Breast epithelium (tissue), 4 donors: ENCODE data around the gene IGSF22. TPM values are rescaled to one million over a fixed set of nuclear protein-coding genes. Genes with fewer than 3 reads are reported as not detected.

ENCODE experiments used
- DNase-seq, 2 donors: peaks; one replicate each; pipeline ENCODE4 v3.0.0-alpha.2; 2019; ENCODE audit warnings: low spot score in 2 of 2
- H3K27ac ChIP-seq, 2 donors: fragments of 200-600 bp; sonication (generic) in 1 of 2; one replicate each; pipeline ENCODE4 v1.5.1; 2016 to 2019; ENCODE audit warnings: mild to moderate bottlenecking in 1 of 2
- H3K27me3 ChIP-seq, 2 donors: fragments of 200-600 bp; sonication (generic) in 1 of 2; one replicate each; pipeline versions ENCODE4 v1.5.1 to v1.6.0; 2017 to 2019; ENCODE audit warnings: control low read depth in 1 of 2, mild to moderate bottlenecking in 1 of 2
- H3K36me3 ChIP-seq: fragments of 200-600 bp; one replicate; pipeline ENCODE4 v1.5.1; 2019
- H3K4me1 ChIP-seq, 2 donors: fragments of 200-600 bp; sonication (generic); one replicate each; pipeline ENCODE4 v1.5.1; 2016 to 2019; ENCODE audit warnings: control low read depth in 1 of 2
- H3K4me3 ChIP-seq, 3 donors: fragments of 200-600 bp; sonication (generic); 1 replicate in 2 of 3; 2 replicates in 1 of 3; pipeline ENCODE4 v1.5.1; 2016 to 2019; ENCODE audit warnings: mild to moderate bottlenecking in 3 of 3, moderate library complexity in 2 of 3
- H3K9me3 ChIP-seq, 2 donors: fragments of 200-600 bp; sonication (generic) in 1 of 2; one replicate each; pipeline ENCODE4 v1.5.1; 2016 to 2019; ENCODE audit warnings: control low read depth in 1 of 2
- POLR2A ChIP-seq: fragments of 450-650 bp; IDR thresholded peaks from one replicate; pipeline ENCODE4 v1.6.1; 2016; ENCODE audit warnings: antibody characterized with exemption, mild to moderate bottlenecking, moderate library complexity
- POLR2AphosphoS5 ChIP-seq, 3 donors: sonication (generic); formaldehyde crosslinking; IDR thresholded peaks; one replicate each; pipeline ENCODE4 v1.6.1; 2017; ENCODE audit warnings: antibody characterized with exemption in 3 of 3
- intact Hi-C: fragments of 100-400 bp; cut with DNase I; formaldehyde crosslinking; loops from one replicate; pipeline ENCODE4 v1.15.1; 2023; ENCODE audit warnings: low total_unique reads
- total RNA-seq, 3 donors: library from RNA; depleted of rRNA; stranded (reverse); fragments of >200 nt; gene quantifications; one replicate each; pipeline ENCODE4 v1.1.0, GENCODE V29; 2016
- TF ChIP-seq, protein P1 (sequence below), 3 donors: fragments of 450-650 bp; IDR thresholded peaks; one replicate each; pipeline ENCODE4 v1.5.1; 2016 to 2017; ENCODE audit warnings: antibody characterized with exemption in 3 of 3, mild to moderate bottlenecking in 3 of 3, moderate library complexity in 3 of 3

IGSF22 gene
- total RNA-seq, 3 donors from 2014 or later = 0.44 to 0.66 TPM; not detected in 1

DNA sequence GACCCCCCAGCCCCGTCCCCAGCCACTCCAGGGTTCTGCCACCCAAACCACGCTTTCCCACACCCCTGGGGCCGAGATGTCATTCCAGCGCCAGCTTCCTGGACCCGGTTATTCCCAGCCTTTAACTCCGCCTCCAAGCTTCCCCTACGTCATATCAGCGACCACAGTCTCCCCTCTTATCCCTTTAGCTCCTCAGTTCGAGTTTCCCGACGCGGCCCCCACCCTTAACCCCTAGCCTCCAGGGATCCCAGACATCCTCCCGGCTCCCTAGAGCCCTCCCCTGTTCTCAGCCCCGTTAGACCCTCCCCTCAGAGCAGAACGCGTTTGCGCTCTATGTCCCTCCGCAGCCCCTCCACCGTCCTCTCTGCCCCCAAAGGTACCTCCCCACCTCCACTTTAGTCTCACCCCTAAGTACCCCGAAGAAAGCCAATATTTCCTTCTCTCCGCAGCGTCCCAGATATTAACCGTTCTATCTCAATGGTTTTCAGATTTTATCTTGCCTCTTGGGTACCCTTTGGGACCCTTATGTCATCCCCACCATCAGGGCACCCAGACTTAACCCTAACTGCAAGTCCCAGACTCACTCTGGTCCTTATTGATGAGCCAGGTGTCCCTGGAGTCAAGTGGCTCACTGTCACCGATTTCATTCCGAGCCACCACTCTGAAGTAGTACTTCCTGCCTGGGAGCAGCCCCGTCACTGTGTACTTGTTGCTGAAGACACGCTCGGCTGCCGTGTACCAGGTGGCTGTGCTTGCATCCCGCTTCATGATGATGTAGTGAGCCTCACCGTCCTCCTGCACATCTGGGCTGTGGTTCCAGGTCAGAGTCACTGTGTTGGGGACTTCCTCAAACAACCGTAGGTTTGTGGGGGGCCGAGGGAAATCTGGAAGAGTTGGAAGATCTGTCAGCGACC lies 19.4 kb downstream of the IGSF22 start:
- Histone ChIP-seq H3K4me3 (peak overlapping the region; percentile 55 to 86 (median 64)), H3K27me3 (no peaks in the 10 kb centered on the region), H3K36me3 (no peaks in the 10 kb centered on the region), H3K27ac (peak overlapping the region; percentile 94), H3K9me3 (no peaks in the 10 kb centered on the region), H3K4me1 (peaks cover 0 to 4% of the 10 kb centered on the region in 2 donors)
- DNase-seq = peak; percentile 67 to 74
- TF ChIP-seq, protein P1, sequence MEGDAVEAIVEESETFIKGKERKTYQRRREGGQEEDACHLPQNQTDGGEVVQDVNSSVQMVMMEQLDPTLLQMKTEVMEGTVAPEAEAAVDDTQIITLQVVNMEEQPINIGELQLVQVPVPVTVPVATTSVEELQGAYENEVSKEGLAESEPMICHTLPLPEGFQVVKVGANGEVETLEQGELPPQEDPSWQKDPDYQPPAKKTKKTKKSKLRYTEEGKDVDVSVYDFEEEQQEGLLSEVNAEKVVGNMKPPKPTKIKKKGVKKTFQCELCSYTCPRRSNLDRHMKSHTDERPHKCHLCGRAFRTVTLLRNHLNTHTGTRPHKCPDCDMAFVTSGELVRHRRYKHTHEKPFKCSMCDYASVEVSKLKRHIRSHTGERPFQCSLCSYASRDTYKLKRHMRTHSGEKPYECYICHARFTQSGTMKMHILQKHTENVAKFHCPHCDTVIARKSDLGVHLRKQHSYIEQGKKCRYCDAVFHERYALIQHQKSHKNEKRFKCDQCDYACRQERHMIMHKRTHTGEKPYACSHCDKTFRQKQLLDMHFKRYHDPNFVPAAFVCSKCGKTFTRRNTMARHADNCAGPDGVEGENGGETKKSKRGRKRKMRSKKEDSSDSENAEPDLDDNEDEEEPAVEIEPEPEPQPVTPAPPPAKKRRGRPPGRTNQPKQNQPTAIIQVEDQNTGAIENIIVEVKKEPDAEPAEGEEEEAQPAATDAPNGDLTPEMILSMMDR (IDR thresholded peaks at IDR 0.05) = no peak
- TF ChIP-seq POLR2AphosphoS5 (IDR thresholded peaks at IDR 0.05) (peak in 1 of 3 donors; percentile 56), POLR2A (peak; percentile 4)
- intact Hi-C loops = no loop called here

DNA sequence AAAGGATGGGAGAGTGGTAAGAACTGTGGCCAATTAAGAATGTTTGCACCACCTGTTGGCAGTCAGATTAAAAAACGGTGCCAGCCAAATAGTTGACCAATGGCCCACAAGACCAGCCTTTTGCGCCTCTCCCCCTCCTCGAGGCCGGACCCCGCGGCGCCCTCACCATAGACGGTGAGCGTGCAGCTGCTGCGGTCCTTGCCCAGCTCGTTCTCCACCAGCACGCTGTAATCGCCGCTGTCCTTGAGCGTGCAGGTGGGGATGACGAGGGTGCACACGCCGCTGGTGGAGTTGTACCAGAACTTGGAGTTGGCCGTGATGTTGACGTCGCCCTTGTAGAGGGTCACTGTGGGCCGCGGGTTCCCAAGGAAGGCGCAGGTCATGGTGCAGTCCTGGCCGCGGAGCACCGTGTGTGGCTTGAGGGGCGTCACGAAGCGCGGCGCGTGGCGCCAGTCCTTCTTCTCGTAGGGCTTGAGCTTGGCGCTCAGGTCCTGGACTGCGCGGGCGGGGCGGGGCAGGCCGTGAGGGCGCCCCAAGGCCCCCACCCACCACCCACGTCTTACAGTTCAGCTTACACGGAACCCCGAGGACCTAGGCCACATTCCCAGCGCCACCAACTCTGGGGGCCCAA lies 20.2 kb downstream of the IGSF22 start:
- TF ChIP-seq, protein P1 (IDR thresholded peaks at IDR 0.05) = no peak
- peak in 2 of 3 donors; percentile 23 to 29 for TF ChIP-seq POLR2AphosphoS5 (IDR thresholded peaks at IDR 0.05)
- peak; percentile 6 for TF ChIP-seq POLR2A

DNA sequence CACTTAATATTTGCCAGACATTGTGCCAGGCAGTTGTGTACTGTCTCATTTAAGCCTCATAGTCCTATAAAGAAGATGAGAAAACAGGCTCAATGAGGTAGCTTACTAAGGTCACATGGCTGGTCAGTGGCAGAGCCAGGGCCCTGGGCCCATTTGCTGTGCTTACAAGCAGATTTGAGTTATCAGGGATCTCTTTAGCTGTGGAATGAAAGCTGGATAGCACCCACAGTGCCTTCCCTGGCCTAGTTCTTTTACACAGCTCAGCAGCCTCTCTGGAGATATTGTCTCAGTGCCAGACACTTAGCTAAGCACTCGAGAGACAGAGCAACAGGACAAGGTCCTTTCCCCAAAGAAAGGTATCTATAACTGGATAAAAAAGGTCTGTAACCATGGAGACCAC lies 21.3 kb downstream of the IGSF22 start:
- DNase-seq = peak in 1 of 2 donors; percentile 12
- intact Hi-C loops = no loop called here
- H3K27ac ChIP-seq = no peak overlapping the region

More for the DNA sequence above, 20.2 kb downstream of the IGSF22 start:
- peak in 1 of 2 donors; percentile 52 for DNase-seq
- Histone ChIP-seq H3K27ac (peak overlapping the region; percentile 94), H3K9me3 (no peaks in the 10 kb centered on the region), H3K36me3 (no peaks in the 10 kb centered on the region), H3K4me3 (peak overlapping the region; percentile 55 to 86 (median 64)), H3K4me1 (peaks cover under 1 to 4% of the 10 kb centered on the region in 2 donors), H3K27me3 (no peaks in the 10 kb centered on the region)
- intact Hi-C loops = no loop called here

DNA sequence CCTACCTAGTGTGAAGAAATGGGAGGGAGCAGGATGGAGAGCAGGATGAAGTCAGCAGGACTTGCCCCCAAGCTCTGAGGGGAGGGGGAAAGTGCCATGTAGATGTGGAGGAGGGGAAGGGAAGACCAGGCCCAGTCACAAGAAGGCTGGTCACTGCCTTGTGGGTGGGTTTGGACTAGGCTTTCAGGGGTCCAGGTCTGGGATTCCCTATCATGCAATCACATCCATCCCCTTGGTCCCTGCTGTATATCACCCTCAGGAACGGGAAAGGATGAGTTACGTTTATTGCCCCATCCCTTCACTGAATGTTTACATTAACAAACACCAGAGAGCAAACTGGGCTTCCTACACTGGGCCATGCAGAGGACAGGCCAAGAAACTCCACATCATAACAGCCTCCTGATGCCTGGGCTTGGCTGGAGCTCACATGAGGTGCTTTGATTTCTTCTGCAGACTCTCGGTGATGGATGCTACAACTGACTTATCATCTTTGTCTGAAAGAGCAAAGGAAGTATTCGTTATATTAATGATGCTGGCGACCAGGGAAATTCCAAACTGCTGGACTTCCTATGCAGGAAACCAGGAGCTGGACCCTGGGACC lies 21.8 kb downstream of the IGSF22 start:
- Histone ChIP-seq H3K27ac (no peak overlapping the region), H3K4me3 (no peak overlapping the region), H3K4me1 (peaks cover 11 to 17% of the 10 kb centered on the region in 2 donors), H3K27me3 (no peaks in the 10 kb centered on the region), H3K36me3 (no peaks in the 10 kb centered on the region), H3K9me3 (no peaks in the 10 kb centered on the region)
- TF ChIP-seq POLR2AphosphoS5 (IDR thresholded peaks at IDR 0.05) (no peak), POLR2A (no peak)
- TF ChIP-seq, protein P1 (IDR thresholded peaks at IDR 0.05) = no peak
- intact Hi-C loops = no loop called here
- peak in 1 of 2 donors; percentile 6 for DNase-seq

More for the DNA sequence above, 21.3 kb downstream of the IGSF22 start:
- H3K27me3 ChIP-seq = no peaks in the 10 kb centered on the region
- TF ChIP-seq, protein P1 (IDR thresholded peaks at IDR 0.05) = no peak
- TF ChIP-seq POLR2A (no peak), POLR2AphosphoS5 (IDR thresholded peaks at IDR 0.05) (no peak)
- no peaks in the 10 kb centered on the region for H3K9me3 ChIP-seq
- H3K4me3 ChIP-seq = no peak overlapping the region
- H3K4me1 ChIP-seq = peaks cover 11 to 12% of the 10 kb centered on the region in 2 donors
- H3K36me3 ChIP-seq = no peaks in the 10 kb centered on the region
